HL-60 (cell line): Measurements from ENCODE around the gene GUCY1B1.

Source experiments
- DNase-seq, 2 experiments: peaks; one replicate each; pipeline ENCODE4 v3.0.0-alpha.2; 2010 to 2020; ENCODE audit warnings: low read depth in 1 of 2, low spot score in 1 of 2
- H3K27ac ChIP-seq: fragments of 250-450 bp; sonication (Bioruptor Pico); replicated peaks from 2 replicates; pipeline ENCODE4 v1.5.1; 2020; ENCODE audit warnings: mild to moderate bottlenecking, moderate library complexity
- H3K27me3 ChIP-seq: fragments of 250-450 bp; sonication (Bioruptor Pico); 2 replicates; pipeline ENCODE4 v1.5.1; 2021; ENCODE audit warnings: mild to moderate bottlenecking, moderate library complexity; ENCODE audit not compliant: insufficient read depth, poor library complexity, severe bottlenecking
- H3K4me3 ChIP-seq: replicated peaks from 2 replicates; pipeline ENCODE4 v1.5.1; 2011; ENCODE audit warnings: mild to moderate bottlenecking, control low read depth, low read length; ENCODE audit not compliant: insufficient read depth
- GABPA ChIP-seq: IDR thresholded peaks from 2 replicates; pipeline ENCODE4 v1.6.1; 2012; ENCODE audit warnings: low read depth
- POLR2AphosphoS5 ChIP-seq: IDR thresholded peaks from 2 replicates; pipeline ENCODE4 v1.6.1; 2012; ENCODE audit warnings: low read depth
- SPI1 ChIP-seq: IDR thresholded peaks from 2 replicates; pipeline ENCODE4 v1.6.1; 2012; ENCODE audit warnings: low read depth, mild to moderate bottlenecking, borderline replicate concordance
- TF ChIP-seq, protein P1 (sequence below): IDR thresholded peaks from one replicate; pipeline ENCODE4 v1.5.1; 2011; ENCODE audit warnings: low read length, control low read depth, inconsistent platforms; ENCODE audit not compliant: insufficient read depth
- TF ChIP-seq, protein P2 (sequence below): IDR thresholded peaks from 2 replicates; pipeline ENCODE4 v1.6.1; 2012; ENCODE audit warnings: low read depth; ENCODE audit not compliant: insufficient replicate concordance

The GUCY1B1 gene

DNA sequence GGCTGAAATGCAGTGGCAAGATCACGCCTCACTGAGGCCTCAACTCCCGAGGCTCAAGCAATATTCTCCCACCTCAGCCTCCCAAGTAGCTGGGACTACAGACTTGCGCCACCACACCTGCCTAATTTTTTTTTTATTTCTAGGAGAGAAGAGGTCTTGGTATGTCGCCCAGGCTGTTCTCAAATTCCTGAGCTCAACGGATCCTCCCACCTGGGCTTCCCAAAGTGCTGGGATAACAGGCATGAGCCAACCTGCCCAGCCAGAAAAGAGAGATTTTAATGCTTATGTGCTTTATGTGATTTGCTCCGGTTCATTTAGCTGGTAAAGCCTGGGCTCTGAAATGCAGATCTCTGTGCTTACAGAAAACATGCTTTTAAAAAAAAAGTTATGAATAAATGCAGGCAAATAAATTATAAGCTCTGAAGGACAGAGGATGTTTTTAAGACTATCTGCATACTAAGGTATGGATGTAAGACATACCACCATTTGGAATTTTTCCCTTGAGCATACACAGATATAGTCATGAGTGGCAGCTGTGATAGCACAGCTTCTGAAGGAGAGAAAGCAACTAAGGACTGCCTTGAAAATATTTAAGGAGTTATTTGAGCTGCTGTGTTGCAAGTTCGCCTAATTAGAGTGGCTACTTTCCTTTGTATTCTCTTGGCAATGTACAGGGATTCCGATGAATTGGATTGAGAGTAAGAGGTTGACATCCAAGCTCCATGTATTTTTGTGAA, 13.8 kb downstream of the GUCY1B1 start:
- Histone ChIP-seq H3K4me3 (no peak overlapping the region), H3K27ac (no peak overlapping the region), H3K27me3 (no peaks in the 10 kb centered on the region)
- no peak for TF ChIP-seq SPI1
- TF ChIP-seq GABPA = no peak
- no peak for TF ChIP-seq POLR2AphosphoS5
- TF ChIP-seq, protein P1, sequence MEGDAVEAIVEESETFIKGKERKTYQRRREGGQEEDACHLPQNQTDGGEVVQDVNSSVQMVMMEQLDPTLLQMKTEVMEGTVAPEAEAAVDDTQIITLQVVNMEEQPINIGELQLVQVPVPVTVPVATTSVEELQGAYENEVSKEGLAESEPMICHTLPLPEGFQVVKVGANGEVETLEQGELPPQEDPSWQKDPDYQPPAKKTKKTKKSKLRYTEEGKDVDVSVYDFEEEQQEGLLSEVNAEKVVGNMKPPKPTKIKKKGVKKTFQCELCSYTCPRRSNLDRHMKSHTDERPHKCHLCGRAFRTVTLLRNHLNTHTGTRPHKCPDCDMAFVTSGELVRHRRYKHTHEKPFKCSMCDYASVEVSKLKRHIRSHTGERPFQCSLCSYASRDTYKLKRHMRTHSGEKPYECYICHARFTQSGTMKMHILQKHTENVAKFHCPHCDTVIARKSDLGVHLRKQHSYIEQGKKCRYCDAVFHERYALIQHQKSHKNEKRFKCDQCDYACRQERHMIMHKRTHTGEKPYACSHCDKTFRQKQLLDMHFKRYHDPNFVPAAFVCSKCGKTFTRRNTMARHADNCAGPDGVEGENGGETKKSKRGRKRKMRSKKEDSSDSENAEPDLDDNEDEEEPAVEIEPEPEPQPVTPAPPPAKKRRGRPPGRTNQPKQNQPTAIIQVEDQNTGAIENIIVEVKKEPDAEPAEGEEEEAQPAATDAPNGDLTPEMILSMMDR = no peak
- TF ChIP-seq, protein P2, sequence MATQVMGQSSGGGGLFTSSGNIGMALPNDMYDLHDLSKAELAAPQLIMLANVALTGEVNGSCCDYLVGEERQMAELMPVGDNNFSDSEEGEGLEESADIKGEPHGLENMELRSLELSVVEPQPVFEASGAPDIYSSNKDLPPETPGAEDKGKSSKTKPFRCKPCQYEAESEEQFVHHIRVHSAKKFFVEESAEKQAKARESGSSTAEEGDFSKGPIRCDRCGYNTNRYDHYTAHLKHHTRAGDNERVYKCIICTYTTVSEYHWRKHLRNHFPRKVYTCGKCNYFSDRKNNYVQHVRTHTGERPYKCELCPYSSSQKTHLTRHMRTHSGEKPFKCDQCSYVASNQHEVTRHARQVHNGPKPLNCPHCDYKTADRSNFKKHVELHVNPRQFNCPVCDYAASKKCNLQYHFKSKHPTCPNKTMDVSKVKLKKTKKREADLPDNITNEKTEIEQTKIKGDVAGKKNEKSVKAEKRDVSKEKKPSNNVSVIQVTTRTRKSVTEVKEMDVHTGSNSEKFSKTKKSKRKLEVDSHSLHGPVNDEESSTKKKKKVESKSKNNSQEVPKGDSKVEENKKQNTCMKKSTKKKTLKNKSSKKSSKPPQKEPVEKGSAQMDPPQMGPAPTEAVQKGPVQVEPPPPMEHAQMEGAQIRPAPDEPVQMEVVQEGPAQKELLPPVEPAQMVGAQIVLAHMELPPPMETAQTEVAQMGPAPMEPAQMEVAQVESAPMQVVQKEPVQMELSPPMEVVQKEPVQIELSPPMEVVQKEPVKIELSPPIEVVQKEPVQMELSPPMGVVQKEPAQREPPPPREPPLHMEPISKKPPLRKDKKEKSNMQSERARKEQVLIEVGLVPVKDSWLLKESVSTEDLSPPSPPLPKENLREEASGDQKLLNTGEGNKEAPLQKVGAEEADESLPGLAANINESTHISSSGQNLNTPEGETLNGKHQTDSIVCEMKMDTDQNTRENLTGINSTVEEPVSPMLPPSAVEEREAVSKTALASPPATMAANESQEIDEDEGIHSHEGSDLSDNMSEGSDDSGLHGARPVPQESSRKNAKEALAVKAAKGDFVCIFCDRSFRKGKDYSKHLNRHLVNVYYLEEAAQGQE = no peak
- no peak for DNase-seq

DNA sequence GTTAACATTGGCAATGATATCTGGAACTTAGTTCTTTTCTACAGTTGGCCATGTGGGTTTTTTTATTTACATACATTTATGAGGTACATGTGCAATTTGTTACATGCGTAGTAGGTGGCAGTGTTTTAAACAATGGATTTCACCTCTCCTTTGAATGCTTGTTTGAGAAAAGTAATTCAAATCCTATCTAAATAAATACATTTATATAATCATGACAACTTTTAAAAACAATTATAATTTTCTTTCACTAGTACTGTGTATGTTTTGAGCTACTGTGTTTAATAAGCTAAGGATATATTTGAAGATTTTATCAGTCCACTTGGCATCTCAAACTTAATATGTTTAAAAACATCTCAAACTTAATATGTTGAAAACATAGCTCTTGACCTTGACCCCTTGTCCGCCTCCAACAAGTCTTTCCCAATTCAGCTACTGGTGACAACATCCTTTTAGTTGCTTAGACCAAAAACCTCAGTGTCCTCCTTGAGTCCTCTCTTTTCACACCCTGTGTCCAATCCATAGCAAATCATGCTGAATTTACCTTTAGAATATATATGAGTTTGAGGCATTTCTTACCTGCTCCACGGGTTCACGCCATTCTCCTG, 14.5 kb downstream of the GUCY1B1 start:
- Histone ChIP-seq H3K27ac (no peak overlapping the region), H3K4me3 (no peak overlapping the region), H3K27me3 (no peaks in the 10 kb centered on the region)
- TF ChIP-seq SPI1 (no peak), POLR2AphosphoS5 (no peak)
- DNase-seq = no peak

DNA sequence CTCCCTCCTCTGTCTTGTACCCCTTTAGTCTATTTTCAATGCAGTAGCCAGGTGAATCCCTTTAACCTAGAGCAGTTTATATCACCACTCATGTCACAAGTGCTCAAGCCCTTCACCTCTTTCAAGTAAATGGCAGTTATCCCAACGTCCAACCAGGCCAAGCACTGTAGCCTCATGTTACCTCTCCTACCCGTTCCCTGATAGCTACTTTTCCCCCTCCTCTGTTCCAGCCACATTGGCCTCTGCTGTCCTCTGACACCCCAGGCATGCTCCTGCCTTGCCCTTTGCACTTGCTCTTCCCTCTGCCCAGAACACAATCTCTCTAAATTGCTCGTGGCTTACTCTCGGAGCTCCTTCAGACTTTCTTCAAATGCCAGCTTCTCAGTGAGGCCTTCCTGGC, 15.2 kb downstream of the GUCY1B1 start:
- TF ChIP-seq, protein P1 = no peak
- TF ChIP-seq POLR2AphosphoS5 = no peak
- TF ChIP-seq GABPA = no peak
- TF ChIP-seq, protein P2 = no peak
- Histone ChIP-seq H3K27me3 (no peaks in the 10 kb centered on the region), H3K27ac (no peak overlapping the region), H3K4me3 (no peak overlapping the region)
- DNase-seq = no peak

DNA sequence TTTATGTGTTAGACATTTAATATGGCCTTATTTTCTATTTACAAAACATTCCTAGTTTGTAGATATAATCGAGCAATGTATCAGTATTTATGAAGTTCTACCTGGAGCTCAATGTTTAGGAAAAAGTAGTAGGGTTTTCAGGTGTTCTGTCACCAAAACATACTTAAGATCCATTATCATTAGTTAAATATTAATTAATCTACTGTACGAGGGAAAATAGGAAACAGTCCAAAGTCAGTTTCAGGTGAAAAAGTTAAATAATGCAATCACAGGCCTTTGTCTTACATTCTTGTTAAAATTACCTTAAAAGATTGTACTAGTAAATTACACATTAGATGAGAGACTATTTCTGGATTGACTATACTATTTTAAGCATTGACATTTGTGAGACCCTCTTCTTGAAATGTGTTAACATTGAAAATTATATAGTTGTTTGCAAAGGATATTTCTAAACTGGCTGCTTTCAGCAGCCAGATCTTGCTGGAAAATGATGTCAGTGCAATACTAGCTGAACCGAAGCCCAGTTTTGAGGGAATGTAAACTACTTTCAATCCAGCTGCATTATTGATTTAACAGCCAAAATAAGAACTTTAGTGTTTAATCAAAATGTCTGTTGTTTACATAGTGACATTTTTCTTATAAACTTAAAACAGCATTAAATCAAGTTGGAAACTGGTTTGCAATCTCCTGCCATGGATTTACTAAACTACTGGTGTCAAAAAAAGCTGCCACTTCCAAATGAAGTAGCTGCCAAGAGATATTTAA, 19.3 kb downstream of the GUCY1B1 start:
- H3K27ac ChIP-seq = no peak overlapping the region
- H3K27me3 ChIP-seq = no peaks in the 10 kb centered on the region
- TF ChIP-seq POLR2AphosphoS5 (no peak), SPI1 (no peak), GABPA (no peak)
- TF ChIP-seq, protein P2 = no peak
- TF ChIP-seq, protein P1 = no peak
- no peak for DNase-seq
- H3K4me3 ChIP-seq = no peak overlapping the region
